Measurements from ENCODE around the gene PEAK1. TPM values are rescaled to one million over a fixed set of nuclear protein-coding genes. Genes with fewer than 3 reads are reported as not detected.

The PEAK1 gene
- total RNA-seq, 1 experiment from 2014 or later: 36.7 TPM

GRCh38 chr15:77228828-77229227, 191.1 kb downstream of the PEAK1 start:
- H3K27me3 ChIP-seq (replicated peaks; ENCODE audit: insufficient read depth, low read depth, low read length, poor library complexity): no peaks in the 10 kb centered on the region
- H3K4me1 ChIP-seq (ENCODE audit: insufficient read depth, low read length, poor library complexity, severe bottlenecking): peaks cover 27% of the 10 kb centered on the region
- H3K4me3 ChIP-seq (ENCODE audit: low read depth, low read length, poor library complexity, severe bottlenecking): no peak overlapping the region
- no TSS peak for BruUV-seq (replicated peaks)
- no peaks in the 10 kb centered on the region for H3K36me3 ChIP-seq (ENCODE audit: insufficient read depth, low read length, poor library complexity, severe bottlenecking)
- H3K27ac ChIP-seq (ENCODE audit: low read depth, low read length, poor library complexity, severe bottlenecking): no peak overlapping the region
- intact Hi-C loops (cut with micrococcal nuclease; ENCODE audit: unreplicated experiment): no loop called here
- DNase-seq (ENCODE audit: low spot score): no peak
- TF ChIP-seq, protein P1, sequence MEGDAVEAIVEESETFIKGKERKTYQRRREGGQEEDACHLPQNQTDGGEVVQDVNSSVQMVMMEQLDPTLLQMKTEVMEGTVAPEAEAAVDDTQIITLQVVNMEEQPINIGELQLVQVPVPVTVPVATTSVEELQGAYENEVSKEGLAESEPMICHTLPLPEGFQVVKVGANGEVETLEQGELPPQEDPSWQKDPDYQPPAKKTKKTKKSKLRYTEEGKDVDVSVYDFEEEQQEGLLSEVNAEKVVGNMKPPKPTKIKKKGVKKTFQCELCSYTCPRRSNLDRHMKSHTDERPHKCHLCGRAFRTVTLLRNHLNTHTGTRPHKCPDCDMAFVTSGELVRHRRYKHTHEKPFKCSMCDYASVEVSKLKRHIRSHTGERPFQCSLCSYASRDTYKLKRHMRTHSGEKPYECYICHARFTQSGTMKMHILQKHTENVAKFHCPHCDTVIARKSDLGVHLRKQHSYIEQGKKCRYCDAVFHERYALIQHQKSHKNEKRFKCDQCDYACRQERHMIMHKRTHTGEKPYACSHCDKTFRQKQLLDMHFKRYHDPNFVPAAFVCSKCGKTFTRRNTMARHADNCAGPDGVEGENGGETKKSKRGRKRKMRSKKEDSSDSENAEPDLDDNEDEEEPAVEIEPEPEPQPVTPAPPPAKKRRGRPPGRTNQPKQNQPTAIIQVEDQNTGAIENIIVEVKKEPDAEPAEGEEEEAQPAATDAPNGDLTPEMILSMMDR (conservative IDR thresholded peaks at IDR 0.05; ENCODE audit: low read depth, low read length): no peak
- no peak for TF ChIP-seq EZH2 (IDR thresholded peaks at IDR 0.05; ENCODE audit: borderline replicate concordance, low read depth, low read length, poor library complexity, severe bottlenecking)
- POLR2A ChIA-PET (ENCODE audit: low non-redundant PET): no interaction called here
- no peaks in the 10 kb centered on the region for H3K9me3 ChIP-seq (ENCODE audit: low read depth, low read length, poor library complexity, severe bottlenecking)
- CTCF ChIA-PET: no interaction called here

GRCh38 chr15:77226652-77227051, 193.3 kb downstream of the PEAK1 start:
- intact Hi-C loops (cut with micrococcal nuclease; ENCODE audit: unreplicated experiment): no loop called here
- BruUV-seq (replicated peaks): no TSS peak
- CTCF ChIA-PET: no interaction called here
- Histone ChIP-seq H3K9me3 (ENCODE audit: low read depth, low read length, poor library complexity, severe bottlenecking) (no peaks in the 10 kb centered on the region), H3K4me3 (ENCODE audit: low read depth, low read length, poor library complexity, severe bottlenecking) (no peak overlapping the region), H3K4me1 (ENCODE audit: insufficient read depth, low read length, poor library complexity, severe bottlenecking) (peaks cover 47% of the 10 kb centered on the region), H3K36me3 (ENCODE audit: insufficient read depth, low read length, poor library complexity, severe bottlenecking) (no peaks in the 10 kb centered on the region), H3K27ac (ENCODE audit: low read depth, low read length, poor library complexity, severe bottlenecking) (no peak overlapping the region), H3K27me3 (replicated peaks; ENCODE audit: insufficient read depth, low read depth, low read length, poor library complexity) (no peaks in the 10 kb centered on the region)
- POLR2A ChIA-PET (ENCODE audit: low non-redundant PET): no interaction called here
- no peak for DNase-seq (ENCODE audit: low spot score)
- TF ChIP-seq, protein P1 (conservative IDR thresholded peaks at IDR 0.05; ENCODE audit: low read depth, low read length): no peak

- no peaks in the 10 kb centered on the region for H3K9me3 ChIP-seq (ENCODE audit: low read depth, low read length, poor library complexity, severe bottlenecking)
- no peaks in the 10 kb centered on the region for H3K36me3 ChIP-seq (ENCODE audit: insufficient read depth, low read length, poor library complexity, severe bottlenecking)
- no peaks in the 10 kb centered on the region for H3K27me3 ChIP-seq (replicated peaks; ENCODE audit: insufficient read depth, low read depth, low read length, poor library complexity)
- DNase-seq (ENCODE audit: low spot score): no peak
- BruUV-seq (replicated peaks): no TSS peak
- H3K27ac ChIP-seq (ENCODE audit: low read depth, low read length, poor library complexity, severe bottlenecking): no peak overlapping the region
- no peak for TF ChIP-seq EZH2 (IDR thresholded peaks at IDR 0.05; ENCODE audit: borderline replicate concordance, low read depth, low read length, poor library complexity, severe bottlenecking)
- TF ChIP-seq, protein P1 (conservative IDR thresholded peaks at IDR 0.05; ENCODE audit: low read depth, low read length): no peak
- H3K4me1 ChIP-seq (ENCODE audit: insufficient read depth, low read length, poor library complexity, severe bottlenecking): peaks cover 54% of the 10 kb centered on the region
- CTCF ChIA-PET: no interaction called here
- intact Hi-C loops (cut with micrococcal nuclease; ENCODE audit: unreplicated experiment): loop anchor here (2.0 kb wide), 1 partner anchor 37 kb away; no protein-coding TSS in a partner anchor
- POLR2A ChIA-PET (ENCODE audit: low non-redundant PET): no interaction called here
- H3K4me3 ChIP-seq (ENCODE audit: low read depth, low read length, poor library complexity, severe bottlenecking): no peak overlapping the region
Observed at GRCh38 chr15:77225646-77226045, 194.3 kb downstream of the PEAK1 start.
